ENCODE measurements around the gene PYGM.

DNA sequence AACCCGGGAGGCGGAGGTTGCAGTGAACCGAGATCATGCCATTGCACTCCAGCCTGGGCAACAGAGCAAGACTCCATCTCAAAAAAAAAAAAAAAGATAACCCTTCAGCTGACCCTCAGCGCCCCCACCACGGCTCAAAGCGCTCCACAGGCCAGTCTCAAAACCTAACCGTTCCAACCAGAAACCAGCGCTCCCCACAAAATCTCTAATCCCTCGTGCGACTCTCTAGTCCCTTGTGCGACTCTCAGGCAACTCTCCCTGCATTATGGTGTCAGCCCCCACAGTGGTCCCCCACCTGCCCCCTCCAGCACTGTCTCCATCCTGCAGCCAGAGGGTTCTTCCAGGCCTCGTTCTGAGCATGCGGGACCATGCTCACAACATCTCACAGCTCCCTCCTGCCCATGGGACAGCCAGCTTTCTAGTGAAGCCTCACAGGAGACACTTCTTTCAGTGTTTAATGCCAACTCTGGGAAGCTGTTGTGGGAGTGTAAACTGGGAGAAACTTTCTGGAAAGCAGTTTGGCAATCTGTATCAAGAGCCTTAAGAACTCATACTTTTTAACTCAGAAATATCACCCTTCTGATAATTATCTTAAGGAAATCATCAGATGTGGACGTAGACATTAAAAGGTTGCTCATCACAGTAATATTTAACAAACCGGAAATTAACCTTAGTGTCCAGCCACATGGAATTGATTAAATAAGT, 11.7 kb downstream of the PYGM start:
- TF ChIP-seq EZH2 (IDR thresholded peaks at IDR 0.05; ENCODE audit: borderline replicate concordance, low read length) (no peak), CTCF (conservative IDR thresholded peaks at IDR 0.05 in 1 of 2, IDR thresholded peaks at IDR 0.05 in 1 of 2; ENCODE audit: extremely low read depth in 1 of 2, insufficient read depth in 1 of 2, low read depth in 1 of 2, low read length in 2 of 2) (no peak)

All from mammary epithelial cell (primary cell).